Fibroblast of skin of left quadriceps (primary cell): Measurements from ENCODE around the gene ZW10.
"Not testable (repeated sequence)": the region's sequence is repeated elsewhere in the genome, so short reads cannot be mapped to it uniquely, and the experiment has no call there.

ENCODE experiments used
- DNase-seq, 2 experiments: peaks; one replicate each; pipeline ENCODE4 v3.0.0-alpha.2; 2013; ENCODE audit warnings: low read depth in 2 of 2

Gene ZW10

GRCh38 chr11:113752932-113753331 is 20.6 kb downstream of the ZW10 start:
- no peak for DNase-seq

GRCh38 chr11:113736323-113736722 is 37.2 kb downstream of the ZW10 start:
- no peak for DNase-seq

- DNase-seq, result no peak
These were observed 41.4 kb downstream of the ZW10 start for GRCh38 chr11:113732092-113732491.

GRCh38 chr11:113730887-113731726 is 42.4 kb downstream of the ZW10 start:
- peak; percentile 29 to 32 for DNase-seq

GRCh38 chr11:113729456-113729855 is 44.0 kb downstream of the ZW10 start:
- no peak for DNase-seq

- DNase-seq, result no peak
These were observed 44.7 kb downstream of the ZW10 start for GRCh38 chr11:113728814-113729213.

- DNase-seq, result no peak
These were observed 47.6 kb downstream of the ZW10 start for GRCh38 chr11:113725913-113726312.

GRCh38 chr11:113725407-113725806 is 48.1 kb downstream of the ZW10 start:
- no peak for DNase-seq

- no peak for DNase-seq
These were observed 48.7 kb downstream of the ZW10 start for GRCh38 chr11:113724778-113725177.

GRCh38 chr11:113723787-113724186 is 49.7 kb downstream of the ZW10 start:
- no peak for DNase-seq

GRCh38 chr11:113722934-113723333 is 50.6 kb downstream of the ZW10 start:
- no peak for DNase-seq

GRCh38 chr11:113722221-113722620 is 51.3 kb downstream of the ZW10 start:
- DNase-seq, result no peak

- peak; percentile 41 to 46 for DNase-seq
These were observed 51.9 kb downstream of the ZW10 start for GRCh38 chr11:113721462-113722066.

- not testable (repeated sequence) for DNase-seq
These were observed 53.0 kb downstream of the ZW10 start for GRCh38 chr11:113720478-113720877.

- no peak for DNase-seq
These were observed 57.4 kb downstream of the ZW10 start for GRCh38 chr11:113715882-113716625.

GRCh38 chr11:113715273-113715672 is 58.2 kb downstream of the ZW10 start:
- no peak for DNase-seq

- no peak for DNase-seq
These were observed 62.5 kb downstream of the ZW10 start for GRCh38 chr11:113710989-113711388.

GRCh38 chr11:113705871-113706655 is 67.4 kb downstream of the ZW10 start, which contains the start of gene TMPRSS5:
TMPRSS5 (minus strand) TSS chr11:113706308; CDS start chr11:113706224, 84 bp downstream.
- DNase-seq, result no peak

GRCh38 chr11:113703551-113703950 is 69.9 kb downstream of the ZW10 start:
- not testable (repeated sequence) for DNase-seq

- no peak for DNase-seq
These were observed 72.0 kb downstream of the ZW10 start for GRCh38 chr11:113701491-113701890.

GRCh38 chr11:113698515-113698914 is 75.0 kb downstream of the ZW10 start:
- DNase-seq, result no peak
